Mucosa of descending colon (tissue), 3 donors: ENCODE results near the gene PMF1. TPM values are rescaled to one million over a fixed set of nuclear protein-coding genes. Genes with fewer than 3 reads are reported as not detected.

Experiments used
- ATAC-seq: fragments of 200-7000 bp; cut with Tn5 transposase; one replicate; pipeline ENCODE4 v1.9.1; 2020; ENCODE audit warnings: mild to moderate bottlenecking, moderate library complexity
- DNase-seq, 3 donors: peaks; one replicate each; pipeline ENCODE4 v3.0.0-alpha.2; 2020
- H3K36me3 ChIP-seq: fragments of 200-600 bp; one replicate; pipeline ENCODE4 v1.8.0; 2021; ENCODE audit warnings: low read depth, mild to moderate bottlenecking
- H3K4me1 ChIP-seq: fragments of 200-600 bp; one replicate; pipeline ENCODE4 v1.8.0; 2021; ENCODE audit warnings: low read depth, mild to moderate bottlenecking
- H3K4me3 ChIP-seq: fragments of 200-600 bp; one replicate; pipeline ENCODE4 v1.8.0; 2021; ENCODE audit warnings: mild to moderate bottlenecking
- H3K9me3 ChIP-seq: fragments of 200-600 bp; one replicate; pipeline ENCODE4 v1.8.0; 2021; ENCODE audit warnings: mild to moderate bottlenecking
- CTCF ChIP-seq: fragments of 200-600 bp; IDR thresholded peaks from one replicate; pipeline ENCODE4 v1.8.0; 2022; ENCODE audit warnings: antibody characterized with exemption, mild to moderate bottlenecking
- intact Hi-C, 2 donors: fragments of 100-400 bp; cut with DNase I in 1 of 2; cut with micrococcal nuclease in 1 of 2; formaldehyde crosslinking; loops; one replicate each; pipeline versions ENCODE4 v1.11.0 to v1.11.1; 2022; cut with DNase I, micrococcal nuclease
- total RNA-seq, 3 donors: library from RNA; stranded (reverse); fragmentation: NEBNext Ultra II Directional in 2 of 3; extraction: Animal tissue kit (Norgen Biotek cat#: 25700) in 2 of 3; gene quantifications; one replicate each; pipeline versions ENCODE4 v1.2.1 to v1.2.4, GENCODE V29; 2021 to 2023
- donor health status: DM: no; HTN: no; CAD: no; lungs with moderate emphysema.
- donor health status: DM: no; HTN: no; CAD: no.
- donor health status: DM: no; HTN: yes; CAD: no.

PMF1 gene
- total RNA-seq, 3 donors from 2014 or later, result 38.1 to 46.8 (median 43.6) TPM

- Histone ChIP-seq H3K4me1 (no peaks in the 10 kb centered on the region), H3K4me3 (no peak overlapping the region), H3K36me3 (no peaks in the 10 kb centered on the region), H3K9me3 (no peaks in the 10 kb centered on the region)
- TF ChIP-seq CTCF, result no peak
- DNase-seq, result no peak
- no peak for ATAC-seq
- intact Hi-C loops, result no loop called here
These were observed 25.4 kb downstream of the PMF1 start for GRCh38 chr1:156238248-156238647.

- TF ChIP-seq CTCF, result no peak
- H3K9me3 ChIP-seq, result no peaks in the 10 kb centered on the region
- no peaks in the 10 kb centered on the region for H3K36me3 ChIP-seq
- H3K4me1 ChIP-seq, result peaks cover 11% of the 10 kb centered on the region
- H3K4me3 ChIP-seq, result no peak overlapping the region
- no peak for ATAC-seq
- no peak for DNase-seq
- intact Hi-C loops, result no loop called here
These were observed 28.6 kb downstream of the PMF1 start for GRCh38 chr1:156241311-156241811.

- peaks cover 11% of the 10 kb centered on the region for H3K4me1 ChIP-seq
- no peaks in the 10 kb centered on the region for H3K36me3 ChIP-seq
- DNase-seq (no peak), ATAC-seq (no peak)
- H3K4me3 ChIP-seq, result no peak within 1 kb of the TSS
- no peak for TF ChIP-seq CTCF
- no peaks in the 10 kb centered on the region for H3K9me3 ChIP-seq
- intact Hi-C loops, result no loop called here
These were observed 29.1 kb downstream of the PMF1 start, which contains the start of gene BGLAP for GRCh38 chr1:156241926-156242325. TSS of gene BGLAP (plus strand) at chr1:156242184. CDS start at chr1:156242232, 48 bp downstream.

- TF ChIP-seq CTCF, result no peak
- H3K4me1 ChIP-seq, result peaks cover 16% of the 10 kb centered on the region
- H3K4me3 ChIP-seq, result no peak overlapping the region
- H3K36me3 ChIP-seq, result no peaks in the 10 kb centered on the region
- intact Hi-C loops, result no loop called here
- H3K9me3 ChIP-seq, result no peaks in the 10 kb centered on the region
- DNase-seq, result no peak
- no peak for ATAC-seq
These were observed 29.9 kb downstream of the PMF1 start for GRCh38 chr1:156242738-156243137.

- intact Hi-C loops, result no loop called here
- Histone ChIP-seq H3K9me3 (no peaks in the 10 kb centered on the region), H3K4me1 (peaks cover 16% of the 10 kb centered on the region), H3K4me3 (no peak overlapping the region), H3K36me3 (no peaks in the 10 kb centered on the region)
- DNase-seq (no peak), ATAC-seq (no peak)
- no peak for TF ChIP-seq CTCF
These were observed 31.3 kb downstream of the PMF1 start for GRCh38 chr1:156244126-156244525.

GRCh38 chr1:156244712-156245111 is 31.9 kb downstream of the PMF1 start:
- Histone ChIP-seq H3K4me1 (peaks cover 16% of the 10 kb centered on the region), H3K9me3 (no peaks in the 10 kb centered on the region), H3K36me3 (no peaks in the 10 kb centered on the region), H3K4me3 (no peak overlapping the region)
- no peak for TF ChIP-seq CTCF
- no peak for DNase-seq
- intact Hi-C loops, result no loop called here
- no peak for ATAC-seq
